ENCODE results near the gene CEP350. TPM values are rescaled to one million over a fixed set of nuclear protein-coding genes. Genes with fewer than 3 reads are reported as not detected.

CEP350 gene
- polyA plus RNA-seq, 1 of the 3 experiments (the other 2 are of a cell fraction): 2.9 TPM

DNA sequence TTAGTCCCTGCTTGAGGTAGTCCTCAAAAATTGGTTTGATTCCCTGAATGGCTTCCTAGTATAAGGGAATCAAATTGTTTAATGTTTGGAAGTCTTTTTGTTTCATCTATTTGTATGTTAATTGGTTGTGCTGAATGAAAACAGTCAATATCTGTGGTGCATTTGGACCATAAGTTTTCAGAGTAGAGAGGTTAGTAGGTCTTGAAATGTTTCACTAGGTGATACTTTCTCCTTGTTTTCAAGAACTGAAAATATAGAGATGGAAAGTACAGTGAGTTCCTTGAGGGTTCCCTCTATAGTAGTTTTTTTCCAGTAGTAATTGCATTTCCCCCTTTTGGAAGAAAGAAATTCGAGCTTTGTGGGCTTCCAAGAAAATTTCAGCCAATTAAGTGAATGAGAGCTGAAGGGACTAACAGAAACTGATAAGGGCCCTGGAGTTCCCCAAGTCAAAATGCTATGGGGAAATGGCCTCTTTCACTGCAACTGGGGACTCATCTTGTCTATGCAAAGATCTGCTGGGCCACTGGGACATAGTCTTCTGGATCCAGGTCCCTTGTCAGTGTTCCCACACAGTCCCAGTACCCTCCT, 18.6 kb upstream of the CEP350 start:
- no peak overlapping the region for H3K27ac ChIP-seq (ENCODE audit: low read depth in 2 of 2, low read length in 1 of 2)
- POLR2A ChIA-PET: no interaction called here
- no peak for DNase-seq
- peaks cover 1% of the 10 kb centered on the region for H3F3A ChIP-seq (replicated peaks; ENCODE audit: insufficient read depth)
- 6% methylated on average over 1 of the region's 1 CpG for WGBS (ENCODE audit: low lambda C conversion rate)
- no peaks in the 10 kb centered on the region for H3K36me3 ChIP-seq (replicated peaks in 1 of 2; ENCODE audit: control insufficient read depth in 1 of 2, insufficient read depth in 2 of 2, low read length in 1 of 2)
- H2AFZ ChIP-seq (ENCODE audit: low read depth): no peak overlapping the region
- TF ChIP-seq RAD21 (IDR thresholded peaks at IDR 0.05; ENCODE audit: low read length) (no peak), YY1 (IDR thresholded peaks at IDR 0.05; ENCODE audit: low read depth) (no peak), TEAD4 (IDR thresholded peaks at IDR 0.05; ENCODE audit: borderline replicate concordance, insufficient read depth) (no peak), POLR2AphosphoS5 (IDR thresholded peaks at IDR 0.05; ENCODE audit: low read depth, low read length) (no peak), RCOR1 (IDR thresholded peaks at IDR 0.05; ENCODE audit: low read length) (no peak), TAF1 (IDR thresholded peaks at IDR 0.05; ENCODE audit: borderline replicate concordance, low read depth, low read length) (no peak), ELF1 (IDR thresholded peaks at IDR 0.05) (no peak), JUND (IDR thresholded peaks at IDR 0.05) (no peak)
- TF ChIP-seq, protein P1, sequence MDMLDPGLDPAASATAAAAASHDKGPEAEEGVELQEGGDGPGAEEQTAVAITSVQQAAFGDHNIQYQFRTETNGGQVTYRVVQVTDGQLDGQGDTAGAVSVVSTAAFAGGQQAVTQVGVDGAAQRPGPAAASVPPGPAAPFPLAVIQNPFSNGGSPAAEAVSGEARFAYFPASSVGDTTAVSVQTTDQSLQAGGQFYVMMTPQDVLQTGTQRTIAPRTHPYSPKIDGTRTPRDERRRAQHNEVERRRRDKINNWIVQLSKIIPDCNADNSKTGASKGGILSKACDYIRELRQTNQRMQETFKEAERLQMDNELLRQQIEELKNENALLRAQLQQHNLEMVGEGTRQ (IDR thresholded peaks at IDR 0.05; ENCODE audit: borderline replicate concordance, low read depth, low read length): no peak
- TF ChIP-seq, protein P2, sequence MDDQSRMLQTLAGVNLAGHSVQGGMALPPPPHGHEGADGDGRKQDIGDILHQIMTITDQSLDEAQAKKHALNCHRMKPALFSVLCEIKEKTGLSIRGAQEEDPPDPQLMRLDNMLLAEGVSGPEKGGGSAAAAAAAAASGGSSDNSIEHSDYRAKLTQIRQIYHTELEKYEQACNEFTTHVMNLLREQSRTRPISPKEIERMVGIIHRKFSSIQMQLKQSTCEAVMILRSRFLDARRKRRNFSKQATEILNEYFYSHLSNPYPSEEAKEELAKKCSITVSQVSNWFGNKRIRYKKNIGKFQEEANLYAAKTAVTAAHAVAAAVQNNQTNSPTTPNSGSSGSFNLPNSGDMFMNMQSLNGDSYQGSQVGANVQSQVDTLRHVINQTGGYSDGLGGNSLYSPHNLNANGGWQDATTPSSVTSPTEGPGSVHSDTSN (IDR thresholded peaks at IDR 0.05): no peak
- TF ChIP-seq, protein P3, sequence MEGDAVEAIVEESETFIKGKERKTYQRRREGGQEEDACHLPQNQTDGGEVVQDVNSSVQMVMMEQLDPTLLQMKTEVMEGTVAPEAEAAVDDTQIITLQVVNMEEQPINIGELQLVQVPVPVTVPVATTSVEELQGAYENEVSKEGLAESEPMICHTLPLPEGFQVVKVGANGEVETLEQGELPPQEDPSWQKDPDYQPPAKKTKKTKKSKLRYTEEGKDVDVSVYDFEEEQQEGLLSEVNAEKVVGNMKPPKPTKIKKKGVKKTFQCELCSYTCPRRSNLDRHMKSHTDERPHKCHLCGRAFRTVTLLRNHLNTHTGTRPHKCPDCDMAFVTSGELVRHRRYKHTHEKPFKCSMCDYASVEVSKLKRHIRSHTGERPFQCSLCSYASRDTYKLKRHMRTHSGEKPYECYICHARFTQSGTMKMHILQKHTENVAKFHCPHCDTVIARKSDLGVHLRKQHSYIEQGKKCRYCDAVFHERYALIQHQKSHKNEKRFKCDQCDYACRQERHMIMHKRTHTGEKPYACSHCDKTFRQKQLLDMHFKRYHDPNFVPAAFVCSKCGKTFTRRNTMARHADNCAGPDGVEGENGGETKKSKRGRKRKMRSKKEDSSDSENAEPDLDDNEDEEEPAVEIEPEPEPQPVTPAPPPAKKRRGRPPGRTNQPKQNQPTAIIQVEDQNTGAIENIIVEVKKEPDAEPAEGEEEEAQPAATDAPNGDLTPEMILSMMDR (IDR thresholded peaks at IDR 0.05): no peak
- TF ChIP-seq, protein P4, sequence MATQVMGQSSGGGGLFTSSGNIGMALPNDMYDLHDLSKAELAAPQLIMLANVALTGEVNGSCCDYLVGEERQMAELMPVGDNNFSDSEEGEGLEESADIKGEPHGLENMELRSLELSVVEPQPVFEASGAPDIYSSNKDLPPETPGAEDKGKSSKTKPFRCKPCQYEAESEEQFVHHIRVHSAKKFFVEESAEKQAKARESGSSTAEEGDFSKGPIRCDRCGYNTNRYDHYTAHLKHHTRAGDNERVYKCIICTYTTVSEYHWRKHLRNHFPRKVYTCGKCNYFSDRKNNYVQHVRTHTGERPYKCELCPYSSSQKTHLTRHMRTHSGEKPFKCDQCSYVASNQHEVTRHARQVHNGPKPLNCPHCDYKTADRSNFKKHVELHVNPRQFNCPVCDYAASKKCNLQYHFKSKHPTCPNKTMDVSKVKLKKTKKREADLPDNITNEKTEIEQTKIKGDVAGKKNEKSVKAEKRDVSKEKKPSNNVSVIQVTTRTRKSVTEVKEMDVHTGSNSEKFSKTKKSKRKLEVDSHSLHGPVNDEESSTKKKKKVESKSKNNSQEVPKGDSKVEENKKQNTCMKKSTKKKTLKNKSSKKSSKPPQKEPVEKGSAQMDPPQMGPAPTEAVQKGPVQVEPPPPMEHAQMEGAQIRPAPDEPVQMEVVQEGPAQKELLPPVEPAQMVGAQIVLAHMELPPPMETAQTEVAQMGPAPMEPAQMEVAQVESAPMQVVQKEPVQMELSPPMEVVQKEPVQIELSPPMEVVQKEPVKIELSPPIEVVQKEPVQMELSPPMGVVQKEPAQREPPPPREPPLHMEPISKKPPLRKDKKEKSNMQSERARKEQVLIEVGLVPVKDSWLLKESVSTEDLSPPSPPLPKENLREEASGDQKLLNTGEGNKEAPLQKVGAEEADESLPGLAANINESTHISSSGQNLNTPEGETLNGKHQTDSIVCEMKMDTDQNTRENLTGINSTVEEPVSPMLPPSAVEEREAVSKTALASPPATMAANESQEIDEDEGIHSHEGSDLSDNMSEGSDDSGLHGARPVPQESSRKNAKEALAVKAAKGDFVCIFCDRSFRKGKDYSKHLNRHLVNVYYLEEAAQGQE (IDR thresholded peaks at IDR 0.05; ENCODE audit: low read depth, low read length): no peak
- no peak overlapping the region for H3K9ac ChIP-seq
- no peaks in the 10 kb centered on the region for H4K20me1 ChIP-seq (ENCODE audit: insufficient read depth)
- CTCF ChIA-PET: no interaction called here
- H3K27me3 ChIP-seq (ENCODE audit: insufficient read depth): no peaks in the 10 kb centered on the region
- no peaks in the 10 kb centered on the region for H3K9me3 ChIP-seq
- H3K79me2 ChIP-seq (ENCODE audit: insufficient read depth): no peaks in the 10 kb centered on the region
- H3K4me2 ChIP-seq: no peak overlapping the region
- H3K9me2 ChIP-seq: no peaks in the 10 kb centered on the region
- H3K4me3 ChIP-seq (ENCODE audit: low read depth in 2 of 2, low read length in 1 of 2): no peak overlapping the region
- peaks cover 0 to 6% of the 10 kb centered on the region in 2 experiments; a peak in 2 of 4 replicates for H3K4me1 ChIP-seq (ENCODE audit: control insufficient read depth in 1 of 2, insufficient read depth in 2 of 2, low read depth in 1 of 2, low read length in 1 of 2)

All from SK-N-SH (cell line).